ENCODE results near the gene SPAG17.

The SPAG17 gene

GRCh38 chr1:118142546-118142945 lies 42.5 kb downstream of the SPAG17 start:
- H3K27ac ChIP-seq = no peak overlapping the region
- TF ChIP-seq, protein P1, sequence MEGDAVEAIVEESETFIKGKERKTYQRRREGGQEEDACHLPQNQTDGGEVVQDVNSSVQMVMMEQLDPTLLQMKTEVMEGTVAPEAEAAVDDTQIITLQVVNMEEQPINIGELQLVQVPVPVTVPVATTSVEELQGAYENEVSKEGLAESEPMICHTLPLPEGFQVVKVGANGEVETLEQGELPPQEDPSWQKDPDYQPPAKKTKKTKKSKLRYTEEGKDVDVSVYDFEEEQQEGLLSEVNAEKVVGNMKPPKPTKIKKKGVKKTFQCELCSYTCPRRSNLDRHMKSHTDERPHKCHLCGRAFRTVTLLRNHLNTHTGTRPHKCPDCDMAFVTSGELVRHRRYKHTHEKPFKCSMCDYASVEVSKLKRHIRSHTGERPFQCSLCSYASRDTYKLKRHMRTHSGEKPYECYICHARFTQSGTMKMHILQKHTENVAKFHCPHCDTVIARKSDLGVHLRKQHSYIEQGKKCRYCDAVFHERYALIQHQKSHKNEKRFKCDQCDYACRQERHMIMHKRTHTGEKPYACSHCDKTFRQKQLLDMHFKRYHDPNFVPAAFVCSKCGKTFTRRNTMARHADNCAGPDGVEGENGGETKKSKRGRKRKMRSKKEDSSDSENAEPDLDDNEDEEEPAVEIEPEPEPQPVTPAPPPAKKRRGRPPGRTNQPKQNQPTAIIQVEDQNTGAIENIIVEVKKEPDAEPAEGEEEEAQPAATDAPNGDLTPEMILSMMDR (conservative IDR thresholded peaks at IDR 0.05; ENCODE audit: low read depth) = no peak
- ChIA-PET CTCF (interaction anchor here (1.1 kb wide), 1 partner anchor 10 kb away, joined by 3 read pairs; no protein-coding TSS in a partner anchor), POLR2A (ENCODE audit: low non-redundant PET) (no interaction called here)
- no peak for DNase-seq (ENCODE audit: low spot score)

GRCh38 chr1:118137900-118138299 lies 47.1 kb downstream of the SPAG17 start:
- CTCF ChIA-PET = interaction anchor here (0.7 kb wide), 1 partner anchor 101 kb away, joined by 4 read pairs; no protein-coding TSS in a partner anchor
- TF ChIP-seq, protein P1 (conservative IDR thresholded peaks at IDR 0.05; ENCODE audit: low read depth) = no peak
- no peak overlapping the region for H3K27ac ChIP-seq
- POLR2A ChIA-PET (ENCODE audit: low non-redundant PET) = no interaction called here
- no peak for DNase-seq (ENCODE audit: low spot score)

- POLR2A ChIA-PET (ENCODE audit: low non-redundant PET) = no interaction called here
- no peak overlapping the region for H3K27ac ChIP-seq
- TF ChIP-seq, protein P1 (conservative IDR thresholded peaks at IDR 0.05; ENCODE audit: low read depth) = no peak
- peak; percentile 41 for DNase-seq (ENCODE audit: low spot score)
- CTCF ChIA-PET = interaction anchor here (0.6 kb wide), 1 partner anchor 662 kb away, joined by 5 read pairs; no protein-coding TSS in a partner anchor
Observed at GRCh38 chr1:118136187-118136941, 48.7 kb downstream of the SPAG17 start.

DNA sequence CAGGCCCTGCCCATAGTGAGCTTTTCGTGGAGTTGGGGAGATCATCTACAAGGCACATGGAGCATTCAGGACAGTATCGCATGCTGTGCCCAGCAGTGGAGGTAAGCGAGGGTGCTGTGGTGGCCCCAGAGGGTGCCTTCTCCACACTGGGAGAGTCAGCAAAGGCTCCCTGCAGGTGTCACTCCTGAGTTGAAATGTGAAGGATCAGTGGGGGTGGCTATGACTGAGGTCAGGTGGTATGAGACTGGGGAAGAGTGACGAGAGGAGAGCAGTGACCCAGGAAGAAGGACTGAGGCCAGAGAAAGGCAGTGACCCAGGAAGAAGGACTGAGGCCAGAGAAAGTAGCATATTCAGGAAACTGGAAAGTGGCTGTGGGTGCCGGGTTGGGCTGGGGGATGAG lies 53.0 kb downstream of the SPAG17 start:
- H3K27ac ChIP-seq = no peak overlapping the region
- no peak for DNase-seq (ENCODE audit: low spot score)
- ChIA-PET POLR2A (ENCODE audit: low non-redundant PET) (no interaction called here), CTCF (no interaction called here)
- TF ChIP-seq, protein P1 (conservative IDR thresholded peaks at IDR 0.05; ENCODE audit: low read depth) = no peak

DNA sequence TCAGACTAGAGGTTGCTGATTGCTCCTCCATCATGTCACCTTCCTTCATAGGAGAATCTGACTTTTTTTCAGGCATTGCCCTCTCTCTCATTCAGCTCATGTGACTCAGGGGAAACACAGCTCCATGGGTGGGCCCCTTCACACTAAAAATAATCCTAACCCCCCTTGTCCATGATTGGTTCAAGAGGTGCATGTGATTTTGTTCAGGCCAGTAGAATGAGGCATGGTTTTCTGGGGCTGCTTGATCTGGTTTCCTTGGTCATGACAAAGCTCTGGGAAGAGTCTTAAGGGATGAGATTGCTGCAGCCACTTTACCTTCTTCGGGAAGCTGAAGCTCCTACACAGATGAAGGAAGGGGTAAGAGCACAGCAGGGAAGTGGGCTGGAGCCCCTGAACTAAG lies 56.3 kb downstream of the SPAG17 start:
- no peak for DNase-seq (ENCODE audit: low spot score)
- TF ChIP-seq, protein P1 (conservative IDR thresholded peaks at IDR 0.05; ENCODE audit: low read depth) = no peak
- ChIA-PET POLR2A (ENCODE audit: low non-redundant PET) (no interaction called here), CTCF (no interaction called here)
- no peak overlapping the region for H3K27ac ChIP-seq

- POLR2A ChIA-PET (ENCODE audit: low non-redundant PET) = no interaction called here
- CTCF ChIA-PET = no interaction called here
- TF ChIP-seq, protein P1 (conservative IDR thresholded peaks at IDR 0.05; ENCODE audit: low read depth) = no peak
- no peak for DNase-seq (ENCODE audit: low spot score)
- no peak overlapping the region for H3K27ac ChIP-seq
Observed at GRCh38 chr1:118124064-118124463, 61.0 kb downstream of the SPAG17 start.
